Mucosa of descending colon (tissue), 3 donors: ENCODE data around the gene MICAL3. TPM values are rescaled to one million over a fixed set of nuclear protein-coding genes. Genes with fewer than 3 reads are reported as not detected.

Experiments used
- ATAC-seq: fragments of 200-7000 bp; cut with Tn5 transposase; one replicate; pipeline ENCODE4 v1.9.1; 2020; ENCODE audit warnings: mild to moderate bottlenecking, moderate library complexity
- DNase-seq, 3 donors: peaks; one replicate each; pipeline ENCODE4 v3.0.0-alpha.2; 2020
- H3K36me3 ChIP-seq: fragments of 200-600 bp; one replicate; pipeline ENCODE4 v1.8.0; 2021; ENCODE audit warnings: low read depth, mild to moderate bottlenecking
- H3K4me1 ChIP-seq: fragments of 200-600 bp; one replicate; pipeline ENCODE4 v1.8.0; 2021; ENCODE audit warnings: low read depth, mild to moderate bottlenecking
- H3K4me3 ChIP-seq: fragments of 200-600 bp; one replicate; pipeline ENCODE4 v1.8.0; 2021; ENCODE audit warnings: mild to moderate bottlenecking
- H3K9me3 ChIP-seq: fragments of 200-600 bp; one replicate; pipeline ENCODE4 v1.8.0; 2021; ENCODE audit warnings: mild to moderate bottlenecking
- intact Hi-C, 2 donors: fragments of 100-400 bp; cut with DNase I in 1 of 2; cut with micrococcal nuclease in 1 of 2; formaldehyde crosslinking; loops; one replicate each; pipeline versions ENCODE4 v1.11.0 to v1.11.1; 2022; cut with DNase I, micrococcal nuclease
- total RNA-seq, 3 donors: library from RNA; stranded (reverse); fragmentation: NEBNext Ultra II Directional in 2 of 3; extraction: Animal tissue kit (Norgen Biotek cat#: 25700) in 2 of 3; gene quantifications; one replicate each; pipeline versions ENCODE4 v1.2.1 to v1.2.4, GENCODE V29; 2021 to 2023
- TF ChIP-seq, protein P1 (sequence below): fragments of 200-600 bp; IDR thresholded peaks from one replicate; pipeline ENCODE4 v1.8.0; 2022; ENCODE audit warnings: antibody characterized with exemption, mild to moderate bottlenecking
- donor health status: DM: no; HTN: no; CAD: no; lungs with moderate emphysema.
- donor health status: DM: no; HTN: no; CAD: no.
- donor health status: DM: no; HTN: yes; CAD: no.

Gene MICAL3
- total RNA-seq, 3 donors from 2014 or later, result 75.8 to 135 (median 129) TPM

DNA sequence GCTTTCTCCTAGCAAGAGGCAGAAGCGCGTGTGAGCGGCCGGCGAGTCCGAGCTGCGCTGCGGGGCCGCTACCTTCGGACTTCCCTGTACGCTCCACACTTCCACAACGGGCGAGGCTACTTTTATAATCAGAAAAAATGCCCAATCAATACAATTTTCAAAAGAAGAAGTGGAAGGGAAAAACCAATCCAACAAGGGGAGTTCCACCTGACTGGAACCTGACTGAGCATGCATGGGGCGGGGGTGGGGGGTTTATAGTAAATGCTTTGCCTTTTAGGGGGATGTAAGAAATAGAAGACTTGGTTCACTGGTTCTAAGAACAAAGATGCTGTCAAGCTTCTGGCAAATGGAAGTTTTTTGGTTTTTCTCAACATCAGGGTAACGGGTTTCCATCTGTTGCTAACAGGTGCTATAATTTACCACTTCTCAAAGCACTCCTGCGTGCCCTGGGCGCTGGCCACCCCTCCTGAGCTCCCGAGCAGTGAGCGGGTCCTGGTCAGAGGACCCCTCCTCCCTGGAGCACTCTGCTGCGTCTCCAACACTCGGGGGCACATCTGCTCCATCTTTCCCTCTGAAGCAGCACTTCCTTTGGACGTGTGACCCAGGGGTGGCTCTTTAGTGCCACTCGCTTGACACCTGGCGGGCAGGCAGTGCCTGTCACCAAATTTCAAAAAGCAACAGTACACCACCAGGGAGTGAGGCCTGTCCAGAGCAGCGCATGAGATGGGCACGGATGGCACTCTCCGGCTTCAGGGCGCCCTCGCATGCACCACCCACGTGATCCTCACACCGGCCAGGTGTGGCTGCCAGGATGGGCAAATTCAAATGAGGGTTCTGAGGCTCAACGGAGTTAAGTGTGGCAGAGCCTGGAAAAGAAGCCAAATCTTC is 228.5 kb downstream of the MICAL3 start:
- Histone ChIP-seq H3K36me3 (no peaks in the 10 kb centered on the region), H3K4me3 (no peak overlapping the region), H3K9me3 (no peaks in the 10 kb centered on the region), H3K4me1 (no peaks in the 10 kb centered on the region)
- no peak for DNase-seq
- intact Hi-C loops, result no loop called here
- TF ChIP-seq, protein P1, sequence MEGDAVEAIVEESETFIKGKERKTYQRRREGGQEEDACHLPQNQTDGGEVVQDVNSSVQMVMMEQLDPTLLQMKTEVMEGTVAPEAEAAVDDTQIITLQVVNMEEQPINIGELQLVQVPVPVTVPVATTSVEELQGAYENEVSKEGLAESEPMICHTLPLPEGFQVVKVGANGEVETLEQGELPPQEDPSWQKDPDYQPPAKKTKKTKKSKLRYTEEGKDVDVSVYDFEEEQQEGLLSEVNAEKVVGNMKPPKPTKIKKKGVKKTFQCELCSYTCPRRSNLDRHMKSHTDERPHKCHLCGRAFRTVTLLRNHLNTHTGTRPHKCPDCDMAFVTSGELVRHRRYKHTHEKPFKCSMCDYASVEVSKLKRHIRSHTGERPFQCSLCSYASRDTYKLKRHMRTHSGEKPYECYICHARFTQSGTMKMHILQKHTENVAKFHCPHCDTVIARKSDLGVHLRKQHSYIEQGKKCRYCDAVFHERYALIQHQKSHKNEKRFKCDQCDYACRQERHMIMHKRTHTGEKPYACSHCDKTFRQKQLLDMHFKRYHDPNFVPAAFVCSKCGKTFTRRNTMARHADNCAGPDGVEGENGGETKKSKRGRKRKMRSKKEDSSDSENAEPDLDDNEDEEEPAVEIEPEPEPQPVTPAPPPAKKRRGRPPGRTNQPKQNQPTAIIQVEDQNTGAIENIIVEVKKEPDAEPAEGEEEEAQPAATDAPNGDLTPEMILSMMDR, result no peak
- no peak for ATAC-seq

DNA sequence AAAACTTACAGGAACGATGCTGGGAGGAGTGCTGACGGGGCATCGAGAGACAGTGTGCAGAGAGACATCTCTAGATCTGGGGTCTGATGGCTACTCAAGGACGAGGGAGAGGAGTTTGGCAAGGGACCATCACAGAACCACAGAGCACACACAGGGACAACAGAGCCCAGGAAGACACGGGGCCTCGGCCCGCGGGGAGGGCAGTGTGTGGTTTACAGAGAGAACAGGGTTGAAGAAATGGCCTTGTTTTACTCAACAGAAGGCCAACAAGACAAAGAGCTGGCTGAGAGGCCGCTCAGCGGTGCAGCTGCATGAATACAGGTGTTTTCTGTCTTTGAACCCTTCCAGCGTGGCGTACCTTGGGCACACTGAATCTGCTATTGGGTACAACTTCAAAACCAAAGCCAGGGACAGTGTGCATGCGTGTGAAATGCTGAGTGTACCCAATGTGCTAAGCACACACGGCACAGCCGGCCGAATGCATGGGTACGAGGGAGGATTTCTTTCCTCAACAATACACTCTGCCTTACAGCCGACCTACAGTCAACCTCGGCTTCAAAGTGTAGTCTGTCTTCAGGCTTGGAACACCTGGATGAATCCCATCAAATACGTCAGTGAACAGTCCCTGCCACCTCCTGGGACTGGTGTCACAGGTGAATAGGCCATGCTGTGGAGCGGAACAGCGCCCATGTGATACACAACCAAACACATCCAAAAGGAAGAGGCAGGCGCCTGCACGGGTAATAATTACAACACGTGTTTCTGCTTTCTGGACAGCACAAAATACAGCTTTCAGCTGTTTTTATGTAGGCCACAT is 229.4 kb downstream of the MICAL3 start:
- no peaks in the 10 kb centered on the region for H3K9me3 ChIP-seq
- H3K4me3 ChIP-seq, result no peak overlapping the region
- no peaks in the 10 kb centered on the region for H3K4me1 ChIP-seq
- no peaks in the 10 kb centered on the region for H3K36me3 ChIP-seq
- intact Hi-C loops, result no loop called here
- TF ChIP-seq, protein P1, result no peak
- no peak for DNase-seq
- ATAC-seq, result no peak

DNA sequence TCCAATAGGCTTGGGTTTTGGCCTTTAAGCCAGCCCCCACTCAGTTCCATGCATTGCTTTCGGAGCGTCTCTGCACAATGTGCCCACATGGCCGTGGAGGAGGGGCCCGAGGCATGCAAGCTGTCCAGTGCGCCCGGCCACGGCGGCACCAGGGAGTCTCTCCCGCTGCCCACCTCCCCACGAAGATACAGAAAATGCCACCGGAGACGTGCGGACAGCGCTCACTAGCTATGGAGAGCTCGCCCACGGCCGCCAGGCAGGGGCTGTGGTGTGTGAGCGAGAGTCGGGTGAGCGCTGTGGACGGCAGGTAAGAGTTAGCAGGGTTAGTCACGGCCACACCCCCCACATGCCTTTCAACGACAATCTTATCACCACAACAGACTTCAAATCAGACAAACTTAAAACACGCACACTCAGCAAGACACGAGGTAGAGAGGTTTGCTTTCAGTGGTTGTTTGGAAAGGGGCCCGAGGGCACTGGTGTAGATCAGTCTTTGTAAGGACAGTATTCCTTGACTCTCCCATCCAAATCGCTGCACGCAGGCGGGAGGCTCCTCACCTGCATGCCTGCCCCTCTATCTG is 231.4 kb downstream of the MICAL3 start:
- no peak overlapping the region for H3K4me3 ChIP-seq
- H3K4me1 ChIP-seq, result no peaks in the 10 kb centered on the region
- no peak for DNase-seq
- intact Hi-C loops, result no loop called here
- no peak for ATAC-seq
- no peaks in the 10 kb centered on the region for H3K36me3 ChIP-seq
- H3K9me3 ChIP-seq, result no peaks in the 10 kb centered on the region
- TF ChIP-seq, protein P1, result no peak

DNA sequence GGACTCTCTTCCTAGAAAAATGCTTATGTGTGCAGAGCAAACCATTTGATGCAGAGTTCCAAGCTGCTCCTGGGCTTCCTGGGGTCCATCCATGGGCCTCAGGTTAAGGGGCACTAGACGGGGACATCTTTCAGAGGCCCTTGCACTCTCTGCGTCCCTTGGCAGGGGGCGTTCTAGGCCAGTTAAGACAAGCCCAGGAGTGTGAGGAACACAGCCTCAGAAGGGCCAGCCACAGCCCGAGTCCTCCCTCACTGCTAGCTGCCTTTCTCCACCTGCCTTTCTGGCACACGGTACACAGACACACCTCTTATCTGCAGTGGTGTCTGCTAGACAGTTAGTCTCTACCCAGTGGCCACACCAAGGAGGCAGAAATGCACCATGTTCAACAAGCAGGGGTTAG is 232.1 kb downstream of the MICAL3 start:
- intact Hi-C loops, result no loop called here
- TF ChIP-seq, protein P1, result no peak
- H3K4me1 ChIP-seq, result peaks cover 4% of the 10 kb centered on the region
- H3K9me3 ChIP-seq, result no peaks in the 10 kb centered on the region
- no peak overlapping the region for H3K4me3 ChIP-seq
- no peaks in the 10 kb centered on the region for H3K36me3 ChIP-seq
- no peak for DNase-seq
- peak; percentile 6 for ATAC-seq

DNA sequence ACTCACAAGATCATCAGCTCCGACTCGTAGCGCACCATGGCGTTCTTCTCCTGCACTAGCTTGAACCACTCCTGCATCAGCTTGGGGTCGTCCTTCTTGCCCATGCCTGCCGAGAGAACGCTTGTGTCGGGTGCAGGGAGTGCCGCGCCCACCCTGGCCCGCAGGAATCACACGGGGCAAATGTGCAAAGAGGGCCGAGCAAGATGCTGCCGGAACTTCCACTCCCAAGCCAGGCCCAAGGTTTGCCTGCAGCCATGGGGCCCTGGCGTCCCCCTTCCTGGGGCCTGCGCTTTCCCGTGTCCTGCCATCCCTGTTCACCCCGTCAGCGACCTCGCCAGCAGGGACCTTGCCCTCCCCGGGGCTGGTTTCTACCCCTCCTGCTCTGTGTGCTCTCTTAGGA is 233.2 kb downstream of the MICAL3 start:
- ATAC-seq (no peak), DNase-seq (no peak)
- Histone ChIP-seq H3K4me3 (no peak overlapping the region), H3K4me1 (peaks cover 11% of the 10 kb centered on the region), H3K9me3 (no peaks in the 10 kb centered on the region), H3K36me3 (no peaks in the 10 kb centered on the region)
- intact Hi-C loops, result no loop called here
- TF ChIP-seq, protein P1, result no peak
